HG03103 (cell line): ENCODE measurements around the gene ACSL3.
A peak's percentile ranks its signal among the peaks of the same experiment; 100 is the strongest.
"Not testable (repeated sequence)": the region's sequence is repeated elsewhere in the genome, so short reads cannot be mapped to it uniquely, and the experiment has no call there.

Source experiments
- ATAC-seq: cut with Tn5 transposase; IDR thresholded peaks from one replicate; pipeline ENCODE4 v1.9.1; 2021; ENCODE audit warnings: low read depth; ENCODE audit not compliant: unreplicated experiment

The ACSL3 gene

DNA sequence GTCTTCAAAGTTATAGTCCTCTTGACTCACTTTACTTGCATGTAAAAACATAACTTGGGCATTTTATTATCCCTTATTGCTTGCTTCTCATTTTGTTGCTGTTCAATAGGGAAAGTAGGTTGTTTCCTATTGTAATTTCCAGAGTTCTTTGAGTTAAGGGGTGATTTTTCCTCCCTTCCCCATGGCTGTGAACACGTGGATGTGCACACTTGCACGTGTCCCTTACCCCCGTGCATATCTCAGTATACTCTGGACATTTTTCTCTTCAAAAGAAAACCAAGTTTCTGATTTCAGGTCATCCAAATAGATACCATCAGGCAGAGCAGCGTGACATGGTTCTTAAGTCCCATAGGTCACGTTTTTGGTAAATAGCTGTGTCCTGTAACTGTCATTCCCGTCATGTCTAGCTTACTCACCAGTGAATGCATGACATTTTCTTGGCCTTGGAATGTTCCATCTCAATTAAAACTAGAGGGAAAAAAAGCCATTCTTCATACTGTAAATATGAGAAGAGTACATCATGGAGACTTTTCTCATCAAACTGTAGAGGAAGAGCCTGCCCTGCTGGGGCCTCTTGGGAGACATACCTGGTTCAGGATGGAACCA, 107.8 kb downstream of the ACSL3 start:
- ATAC-seq: no peak

- ATAC-seq: no peak
These were observed 108.7 kb downstream of the ACSL3 start for GRCh38 chr2:222969491-222969890.

DNA sequence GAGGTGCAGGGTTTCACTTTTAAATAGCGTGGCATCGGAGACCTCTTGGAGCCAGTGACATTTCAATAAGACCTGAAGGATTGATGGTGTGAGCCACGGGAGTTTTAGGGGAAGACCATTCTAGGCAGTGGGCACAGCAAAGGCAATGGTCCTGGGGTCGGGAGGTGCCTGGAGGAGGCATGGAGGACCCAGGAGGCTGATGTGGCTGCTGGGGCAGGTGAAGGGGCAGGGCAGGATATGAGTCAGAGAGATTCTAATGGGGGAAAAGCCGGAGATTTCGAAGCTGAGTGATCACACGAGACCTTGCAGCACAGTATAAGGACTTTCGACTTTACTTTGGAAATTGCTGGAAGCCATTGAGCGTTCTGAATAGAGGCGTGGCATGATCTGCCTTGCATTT, 111.6 kb downstream of the ACSL3 start:
- ATAC-seq: no peak

GRCh38 chr2:222973237-222973636, 112.4 kb downstream of the ACSL3 start:
- ATAC-seq: no peak

- no peak for ATAC-seq
These were observed 112.9 kb downstream of the ACSL3 start for GRCh38 chr2:222973733-222974132.

DNA sequence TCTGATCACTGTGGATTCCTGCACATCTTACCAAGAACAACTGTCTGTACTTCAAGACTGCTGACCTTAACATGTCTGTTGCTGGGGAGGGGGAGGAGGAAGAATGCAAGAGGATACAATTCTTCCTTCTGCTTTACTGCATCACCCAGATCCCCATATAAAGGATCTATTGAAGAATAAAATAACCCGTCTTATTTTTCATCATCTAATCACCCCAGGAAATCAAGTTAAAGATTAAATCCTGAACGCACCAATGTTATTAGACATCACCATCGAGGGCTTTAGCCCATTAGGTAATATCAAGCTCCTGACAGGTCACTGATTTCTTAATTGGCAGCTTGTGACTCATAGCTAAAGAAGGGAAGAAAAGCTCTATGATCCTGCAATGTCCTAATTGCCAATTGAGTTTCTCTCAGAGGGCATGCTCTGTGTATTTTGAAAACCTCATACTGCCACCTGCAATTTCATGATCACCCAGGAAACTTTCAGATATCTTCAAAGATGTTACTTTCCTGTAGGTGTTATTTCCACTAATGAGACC, 115.8 kb downstream of the ACSL3 start:
- ATAC-seq: no peak

DNA sequence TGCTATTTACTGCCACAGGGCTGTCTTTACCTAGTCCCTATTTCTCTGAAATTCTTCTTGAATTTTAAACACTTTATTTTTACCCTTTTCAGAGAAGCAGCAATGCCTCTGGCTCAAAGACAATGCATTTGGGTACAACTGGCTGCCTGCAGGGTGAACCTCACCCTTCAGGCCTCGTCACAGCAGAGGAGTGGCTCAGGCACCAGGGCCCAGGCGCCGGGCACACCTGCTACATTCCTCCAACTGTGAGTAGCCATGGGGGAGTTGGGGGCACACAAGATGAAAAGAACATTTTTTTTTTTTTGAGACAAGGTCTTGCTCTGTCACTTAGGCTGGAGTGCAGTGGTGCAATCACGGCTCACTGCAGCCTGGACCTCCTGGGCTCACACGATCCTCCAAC, 116.3 kb downstream of the ACSL3 start:
- no peak for ATAC-seq

DNA sequence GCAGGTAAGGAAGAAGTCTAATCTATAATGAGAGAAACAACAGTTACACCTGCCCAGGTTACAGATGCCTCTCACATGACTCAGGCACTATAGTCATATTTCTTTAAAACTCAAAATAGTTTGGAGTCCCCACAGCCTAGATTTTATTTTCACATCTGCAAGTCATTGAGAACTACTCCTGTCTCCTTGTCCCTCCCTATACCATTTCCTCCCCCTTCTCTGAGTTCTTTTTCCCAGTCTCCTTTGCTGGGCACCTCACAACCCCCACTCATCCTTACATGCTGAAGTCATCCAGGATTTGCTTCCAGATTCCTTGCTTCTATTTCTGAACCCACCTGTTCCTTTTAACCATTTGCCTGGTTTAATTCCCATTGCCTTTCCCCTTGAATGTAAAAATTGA, 118.0 kb downstream of the ACSL3 start:
- ATAC-seq: no peak

DNA sequence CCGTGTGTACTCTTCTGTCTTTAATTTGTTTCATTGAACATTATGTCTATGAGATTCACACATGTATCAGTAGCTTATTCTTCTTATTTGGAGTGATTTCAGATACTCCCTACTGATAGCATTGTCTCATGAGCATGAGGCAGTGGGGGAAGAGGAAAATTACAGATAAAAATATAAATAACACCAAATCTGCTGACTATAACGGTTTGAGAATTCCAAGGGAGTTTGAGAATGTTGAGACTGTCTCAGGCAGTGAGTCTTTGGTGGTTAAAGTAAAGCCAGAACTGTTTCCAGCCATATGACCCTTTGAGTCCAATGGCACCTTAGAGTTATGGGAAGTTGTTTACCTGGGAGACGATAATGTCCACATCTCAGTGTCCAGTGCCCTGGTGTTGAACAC, 118.6 kb downstream of the ACSL3 start:
- ATAC-seq: no peak

GRCh38 chr2:222982010-222982908, 121.4 kb downstream of the ACSL3 start:
- peak; percentile 88 for ATAC-seq

- no peak for ATAC-seq
These were observed 122.1 kb downstream of the ACSL3 start for GRCh38 chr2:222982909-222983265.

GRCh38 chr2:222984908-222985307, 124.1 kb downstream of the ACSL3 start:
- ATAC-seq: no peak

- no peak for ATAC-seq
These were observed 128.6 kb downstream of the ACSL3 start for GRCh38 chr2:222989431-222989830.

GRCh38 chr2:222990206-222990605, 129.4 kb downstream of the ACSL3 start:
- ATAC-seq: not testable (repeated sequence)

- no peak for ATAC-seq
These were observed 131.3 kb downstream of the ACSL3 start for GRCh38 chr2:222992137-222992536.
